Stimulated activated naive CD8-positive, alpha-beta T cell treated with anti-CD3 and anti-CD28 coated beads, Interleukin-15, amount 100 ng/mL, for 72 hours (primary cell): ENCODE data around the gene NPAS4.
A peak's percentile ranks its signal among the peaks of the same experiment; 100 is the strongest.
"Not testable (repeated sequence)": the region's sequence is repeated elsewhere in the genome, so short reads cannot be mapped to it uniquely, and the experiment has no call there.

ENCODE experiments used
- ATAC-seq: fragments of 150-1000 bp; cut with Tn5 transposase; 2 replicates; pipeline ENCODE4 v1.10.0; 2021; ENCODE audit warnings: mild to moderate bottlenecking, moderate library complexity
- DNase-seq, 2 donors: peaks; one replicate each; pipeline ENCODE4 v3.0.0; 2021 to 2022
- H3K27ac Mint-ChIP-seq, 2 donors: one replicate each; pipeline ENCODE4 v1.8.0; 2022; ENCODE audit warnings: mild to moderate bottlenecking in 2 of 2, mixed read lengths in 2 of 2, moderate library complexity in 2 of 2
- H3K27me3 Mint-ChIP-seq: one replicate; pipeline ENCODE4 v1.8.0; 2022; ENCODE audit warnings: mixed read lengths
- H3K4me1 Mint-ChIP-seq: one replicate; pipeline ENCODE4 v1.8.0; 2022; ENCODE audit warnings: mild to moderate bottlenecking, mixed read lengths
- H3K4me3 Mint-ChIP-seq, 2 donors: one replicate each; pipeline ENCODE4 v1.8.0; 2022; ENCODE audit warnings: mild to moderate bottlenecking in 2 of 2, mixed read lengths in 2 of 2, moderate library complexity in 1 of 2
- H3K9me3 Mint-ChIP-seq, 2 donors: one replicate each; pipeline ENCODE4 v1.8.0; 2022; ENCODE audit warnings: mixed read lengths in 2 of 2

Gene NPAS4

DNA sequence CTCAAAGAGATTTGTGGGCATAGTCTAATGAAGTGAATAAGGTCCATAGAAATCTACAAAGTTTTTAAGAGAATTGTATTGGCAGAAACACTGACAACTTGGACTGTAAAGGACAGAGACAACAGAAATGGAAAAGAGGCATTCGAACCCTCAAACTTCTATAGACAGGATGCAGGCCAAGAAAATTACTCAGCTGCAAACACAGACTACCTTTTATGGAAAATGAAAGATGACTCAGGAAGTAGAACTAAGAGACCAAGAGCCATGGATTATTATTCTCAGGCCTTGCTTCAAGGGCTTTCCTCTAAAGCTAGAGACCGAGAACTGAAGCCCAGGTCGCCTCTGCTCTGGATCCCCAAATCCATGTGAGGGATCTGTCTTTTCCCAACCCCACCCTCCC, 42.1 kb downstream of the NPAS4 start:
- Mint-ChIP-seq H3K9me3 (no peaks in the 10 kb centered on the region), H3K4me3 (no peak overlapping the region), H3K27me3 (no peaks in the 10 kb centered on the region), H3K4me1 (peaks cover 66% of the 10 kb centered on the region), H3K27ac (no peak overlapping the region)
- ATAC-seq (no peak), DNase-seq (no peak)

DNA sequence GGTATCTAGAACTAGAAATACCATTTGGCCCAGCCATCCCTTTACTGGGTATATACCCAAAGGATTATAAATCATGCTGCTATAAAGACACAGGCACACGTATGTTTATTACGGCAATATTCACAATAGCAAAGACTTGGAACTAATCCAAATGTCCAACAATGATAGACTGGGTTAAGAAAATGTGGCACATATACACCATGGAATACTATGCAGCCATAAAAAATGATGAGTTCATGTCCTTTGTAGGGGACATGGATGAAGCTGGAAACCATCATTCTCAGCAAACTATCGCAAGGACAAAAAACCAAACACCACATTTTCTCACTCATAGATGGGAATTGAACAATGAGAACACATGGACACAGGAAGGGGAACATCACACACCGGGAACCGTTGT, 43.3 kb downstream of the NPAS4 start:
- DNase-seq, ATAC-seq, H3K4me3 Mint-ChIP-seq, H3K27ac Mint-ChIP-seq, H3K9me3 Mint-ChIP-seq, H3K27me3 Mint-ChIP-seq: not testable (repeated sequence)
- H3K4me1 Mint-ChIP-seq: peaks cover 65% of the 10 kb centered on the region

DNA sequence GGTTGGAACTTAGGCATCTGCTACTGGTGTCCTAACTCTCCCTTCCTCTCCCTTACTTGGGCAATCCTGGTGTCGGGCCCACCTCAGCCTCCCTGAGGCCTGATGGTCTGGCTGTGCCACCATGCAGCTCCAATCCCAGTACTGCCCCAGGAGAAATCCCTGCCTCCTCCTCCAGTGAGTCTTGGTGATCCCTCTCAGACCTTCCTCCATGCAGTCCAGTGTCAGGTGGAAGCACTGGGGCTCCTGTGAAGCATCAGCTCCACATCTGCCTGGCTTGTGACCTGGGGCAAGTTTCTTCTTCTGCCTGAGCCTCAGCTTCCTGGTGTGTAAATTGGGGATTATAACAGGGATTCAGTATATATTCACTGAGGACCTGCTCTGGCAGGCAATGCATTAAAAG, 44.1 kb downstream of the NPAS4 start:
- peaks cover 60% of the 10 kb centered on the region for H3K4me1 Mint-ChIP-seq
- H3K9me3 Mint-ChIP-seq: no peaks in the 10 kb centered on the region
- H3K4me3 Mint-ChIP-seq: no peak overlapping the region
- no peak overlapping the region for H3K27ac Mint-ChIP-seq
- DNase-seq (no peak), ATAC-seq (no peak)
- no peaks in the 10 kb centered on the region for H3K27me3 Mint-ChIP-seq

GRCh38 chr11:66465373-66466224, 44.8 kb downstream of the NPAS4 start:
- DNase-seq: no peak
- Mint-ChIP-seq H3K4me3 (peak overlapping the region; percentile 89 to 94), H3K4me1 (peaks cover 65% of the 10 kb centered on the region), H3K27ac (no peak overlapping the region), H3K9me3 (no peaks in the 10 kb centered on the region), H3K27me3 (no peaks in the 10 kb centered on the region)
- ATAC-seq: no peak

DNA sequence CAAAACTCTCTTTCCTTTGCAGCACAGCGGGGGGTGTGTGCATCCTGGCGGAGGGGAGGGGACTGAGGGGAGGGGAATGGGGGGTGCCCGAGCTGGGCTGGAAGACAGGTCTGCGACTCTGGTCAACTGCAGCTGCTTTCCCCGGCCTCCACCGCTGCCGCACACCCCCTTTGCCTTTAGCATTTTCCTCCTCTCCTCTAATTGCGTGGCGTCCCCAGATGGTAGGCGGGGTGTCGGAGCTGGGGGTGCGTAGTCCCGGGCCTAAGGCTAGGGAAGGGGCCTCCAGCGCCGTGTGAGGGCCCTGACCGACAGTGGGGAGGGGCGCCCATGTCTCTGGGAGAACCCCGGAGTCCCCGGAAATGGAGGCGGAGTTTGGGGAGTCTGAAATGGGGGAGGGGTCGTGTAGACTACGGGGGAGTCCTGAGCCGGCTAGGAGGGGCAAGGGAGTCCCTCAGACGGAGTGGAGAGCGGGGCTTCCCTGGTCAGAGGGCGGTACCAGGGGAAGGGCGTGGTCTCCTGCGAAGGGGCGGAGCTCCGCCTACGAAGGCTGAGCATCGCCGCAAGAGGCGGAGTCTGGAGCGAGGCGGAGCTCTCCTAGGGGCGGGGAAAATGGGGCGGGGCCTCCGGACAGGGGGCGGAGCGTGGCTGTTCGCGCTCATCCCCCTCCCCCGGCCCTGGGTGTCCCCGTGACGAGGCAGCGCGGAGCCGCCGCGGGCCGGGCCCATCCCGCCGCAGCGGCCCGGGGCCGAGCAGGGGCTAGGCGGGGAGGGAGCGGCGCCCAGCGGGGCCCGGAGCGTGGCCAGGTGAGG, 45.6 kb downstream of the NPAS4 start, which contains the start of gene PELI3:
TSS of gene PELI3 (plus strand) at position 681 of the 809 bp plus-strand sequence. CDS start 1,224 bp downstream, outside the sequence.
- Mint-ChIP-seq H3K27me3 (no peaks in the 10 kb centered on the region), H3K4me3 (peak within 1 kb of the TSS; percentile 89 to 94), H3K9me3 (no peaks in the 10 kb centered on the region), H3K27ac (peak within 1 kb of the TSS; percentile 78 to 83), H3K4me1 (peaks cover 69% of the 10 kb centered on the region)
- peak; percentile 94 for DNase-seq
- ATAC-seq: peak; percentile 86

- DNase-seq: peak in 1 of 2 donors; percentile 48
- no peaks in the 10 kb centered on the region for H3K27me3 Mint-ChIP-seq
- no peaks in the 10 kb centered on the region for H3K9me3 Mint-ChIP-seq
- peaks cover 64% of the 10 kb centered on the region for H3K4me1 Mint-ChIP-seq
- ATAC-seq: peak; percentile 73
- H3K27ac Mint-ChIP-seq: peak overlapping the region; percentile 78 to 83
- H3K4me3 Mint-ChIP-seq: peak overlapping the region; percentile 80 to 89
Measured at GRCh38 chr11:66467034-66467659, 46.3 kb downstream of the NPAS4 start.

GRCh38 chr11:66467756-66468155, 46.9 kb downstream of the NPAS4 start:
- DNase-seq (peak; percentile 9 to 28), ATAC-seq (peak; percentile 34)
- Mint-ChIP-seq H3K9me3 (no peaks in the 10 kb centered on the region), H3K4me3 (peak overlapping the region; percentile 80 to 89), H3K27ac (peak overlapping the region in 1 of 2 donors; percentile 78), H3K4me1 (peaks cover 58% of the 10 kb centered on the region), H3K27me3 (no peaks in the 10 kb centered on the region)

GRCh38 chr11:66468691-66469090, 47.9 kb downstream of the NPAS4 start:
- Mint-ChIP-seq H3K27ac (no peak overlapping the region), H3K9me3 (no peaks in the 10 kb centered on the region), H3K4me1 (peaks cover 49% of the 10 kb centered on the region), H3K27me3 (no peaks in the 10 kb centered on the region), H3K4me3 (no peak overlapping the region)
- ATAC-seq: no peak
- no peak for DNase-seq

DNA sequence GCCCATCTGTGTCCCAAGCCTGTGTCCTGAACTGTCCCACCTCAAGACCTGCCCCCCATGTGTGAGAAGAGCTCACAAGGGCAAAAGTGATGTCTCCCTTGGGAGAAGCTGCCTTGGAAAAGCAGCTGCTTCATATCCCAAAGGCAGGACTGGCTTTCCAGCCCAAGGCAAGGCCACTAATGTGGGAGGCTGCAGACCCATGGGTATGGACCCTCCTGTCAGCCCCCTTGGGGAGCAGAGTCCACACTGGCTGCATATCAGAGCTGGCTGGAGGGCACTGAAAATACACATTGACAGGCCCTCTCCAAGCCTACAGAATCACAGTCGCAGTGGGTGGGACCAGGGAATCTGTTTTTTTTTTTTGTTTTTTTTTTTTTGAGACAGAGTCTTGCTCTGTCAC, 48.6 kb downstream of the NPAS4 start:
- Mint-ChIP-seq H3K4me1 (peaks cover 49% of the 10 kb centered on the region), H3K27ac (no peak overlapping the region), H3K9me3 (no peaks in the 10 kb centered on the region), H3K27me3 (no peaks in the 10 kb centered on the region), H3K4me3 (no peak overlapping the region)
- ATAC-seq (no peak), DNase-seq (no peak)

DNA sequence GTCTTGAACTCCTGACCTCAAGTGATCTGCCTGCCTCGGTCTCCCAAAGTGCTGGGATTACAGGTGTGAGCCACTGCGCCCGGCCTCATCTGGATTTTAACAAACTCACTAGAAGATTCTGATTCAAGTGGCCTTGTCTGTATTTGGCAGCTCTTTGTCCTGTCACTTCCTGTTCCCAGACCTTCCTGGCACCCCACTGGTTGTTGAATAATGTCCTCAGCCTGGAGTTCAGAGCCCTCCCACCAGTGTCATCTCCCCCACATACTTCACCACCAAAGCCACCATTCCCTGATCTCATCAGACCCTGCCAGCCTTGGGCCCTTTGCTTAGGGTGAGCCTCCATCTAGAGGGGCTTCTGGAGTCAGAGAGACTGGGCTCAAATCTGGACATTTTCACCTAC, 49.2 kb downstream of the NPAS4 start:
- Mint-ChIP-seq H3K9me3 (no peaks in the 10 kb centered on the region), H3K4me1 (peaks cover 46% of the 10 kb centered on the region), H3K27me3 (no peaks in the 10 kb centered on the region), H3K4me3 (no peak overlapping the region), H3K27ac (peak overlapping the region in 1 of 2 donors; percentile 63)
- ATAC-seq (no peak), DNase-seq (no peak)

- peaks cover 35% of the 10 kb centered on the region for H3K4me1 Mint-ChIP-seq
- no peaks in the 10 kb centered on the region for H3K9me3 Mint-ChIP-seq
- DNase-seq (no peak), ATAC-seq (no peak)
- H3K27me3 Mint-ChIP-seq: no peaks in the 10 kb centered on the region
- no peak overlapping the region for H3K4me3 Mint-ChIP-seq
- H3K27ac Mint-ChIP-seq: no peak overlapping the region
Measured at GRCh38 chr11:66471142-66471541, 50.3 kb downstream of the NPAS4 start.

- DNase-seq (no peak), ATAC-seq (no peak)
- H3K9me3 Mint-ChIP-seq: no peaks in the 10 kb centered on the region
- H3K27me3 Mint-ChIP-seq: no peaks in the 10 kb centered on the region
- H3K4me1 Mint-ChIP-seq: peaks cover 31% of the 10 kb centered on the region
- no peak overlapping the region for H3K4me3 Mint-ChIP-seq
- H3K27ac Mint-ChIP-seq: no peak overlapping the region
Measured at GRCh38 chr11:66472054-66472453, 51.2 kb downstream of the NPAS4 start.

DNA sequence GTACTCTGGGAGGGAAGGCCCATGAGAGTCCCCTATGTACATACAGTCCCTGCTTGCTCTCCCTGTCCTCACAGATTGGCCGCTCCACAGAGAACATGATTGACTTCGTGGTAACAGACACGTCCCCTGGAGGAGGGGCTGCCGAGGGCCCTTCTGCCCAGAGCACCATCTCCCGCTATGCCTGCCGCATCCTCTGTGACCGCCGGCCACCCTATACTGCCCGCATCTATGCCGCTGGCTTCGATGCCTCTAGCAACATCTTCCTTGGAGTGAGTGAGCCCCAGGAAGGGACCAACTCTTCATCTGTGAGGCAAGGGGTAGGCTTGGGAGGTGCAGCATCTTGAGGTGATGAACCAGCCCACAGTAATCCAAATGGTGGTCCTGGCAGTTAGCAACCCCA, 52.3 kb downstream of the NPAS4 start:
- no peak for DNase-seq
- Mint-ChIP-seq H3K4me1 (peaks cover 28% of the 10 kb centered on the region), H3K27me3 (no peaks in the 10 kb centered on the region), H3K9me3 (no peaks in the 10 kb centered on the region), H3K4me3 (no peak overlapping the region), H3K27ac (peak overlapping the region in 1 of 2 donors; percentile 48)
- ATAC-seq: no peak

- H3K9me3 Mint-ChIP-seq: no peaks in the 10 kb centered on the region
- no peak overlapping the region for H3K4me3 Mint-ChIP-seq
- peaks cover 28% of the 10 kb centered on the region for H3K4me1 Mint-ChIP-seq
- no peaks in the 10 kb centered on the region for H3K27me3 Mint-ChIP-seq
- H3K27ac Mint-ChIP-seq: peak overlapping the region in 1 of 2 donors; percentile 48
- DNase-seq (no peak), ATAC-seq (no peak)
Measured at GRCh38 chr11:66473608-66474515, 53.0 kb downstream of the NPAS4 start.
